ENCODE data around the gene EPN2.
A peak's percentile ranks its signal among the peaks of the same experiment; 100 is the strongest.
"Not testable (repeated sequence)": the region's sequence is repeated elsewhere in the genome, so short reads cannot be mapped to it uniquely, and the experiment has no call there.

Gene EPN2

GRCh38 chr17:19269641-19270040 is 32.5 kb downstream of the EPN2 start:
- DNase-seq, result no peak

- no peak for DNase-seq
Measured at GRCh38 chr17:19270347-19270703, 33.2 kb downstream of the EPN2 start.

GRCh38 chr17:19270704-19271611 is 33.8 kb downstream of the EPN2 start:
- DNase-seq, result peak in 1 of 2 donors; percentile 15

GRCh38 chr17:19271780-19272357 is 34.7 kb downstream of the EPN2 start:
- DNase-seq, result no peak

GRCh38 chr17:19273731-19274130 is 36.6 kb downstream of the EPN2 start:
- no peak for DNase-seq

GRCh38 chr17:19274893-19275292 is 37.7 kb downstream of the EPN2 start:
- DNase-seq, result no peak

GRCh38 chr17:19275457-19276127 is 38.4 kb downstream of the EPN2 start:
- DNase-seq, result no peak

- DNase-seq, result not testable (repeated sequence)
Measured at GRCh38 chr17:19278284-19278683, 41.1 kb downstream of the EPN2 start.

- no peak for DNase-seq
Measured at GRCh38 chr17:19278729-19279128, 41.6 kb downstream of the EPN2 start.

- DNase-seq, result no peak
Measured at GRCh38 chr17:19281161-19281560, 44.0 kb downstream of the EPN2 start.

- peak in 1 of 2 donors; percentile 15 for DNase-seq
Measured at GRCh38 chr17:19284005-19284959, 47.1 kb downstream of the EPN2 start.

GRCh38 chr17:19285213-19285900 is 48.2 kb downstream of the EPN2 start:
- DNase-seq, result no peak

GRCh38 chr17:19286751-19287341 is 49.7 kb downstream of the EPN2 start:
- no peak for DNase-seq

- no peak for DNase-seq
Measured at GRCh38 chr17:19287651-19288050, 50.5 kb downstream of the EPN2 start.

GRCh38 chr17:19288453-19288852 is 51.3 kb downstream of the EPN2 start:
- no peak for DNase-seq

- DNase-seq, result peak in 1 of 2 donors; percentile 17
Measured at GRCh38 chr17:19290066-19290705, 53.0 kb downstream of the EPN2 start.

GRCh38 chr17:19291646-19292376 is 54.6 kb downstream of the EPN2 start:
- DNase-seq, result no peak

- DNase-seq, result no peak
Measured at GRCh38 chr17:19292377-19292711, 55.2 kb downstream of the EPN2 start.

- DNase-seq, result no peak
Measured at GRCh38 chr17:19294443-19294842, 57.3 kb downstream of the EPN2 start.

GRCh38 chr17:19295473-19296135 is 58.4 kb downstream of the EPN2 start:
- DNase-seq, result no peak

Data from CD4-positive, alpha-beta T cell treated with Interleukin-4 for 1 hour (primary cell).